Adrenal gland (tissue), 12 donors: ENCODE measurements around the gene DCAF15. TPM values are rescaled to one million over a fixed set of nuclear protein-coding genes. Genes with fewer than 3 reads are reported as not detected.

Experiments used
- DNase-seq, 7 donors: peaks; one replicate each; pipeline ENCODE4 v3.0.0-alpha.2; 2019 to 2020
- H3K27ac ChIP-seq, 5 donors: fragments of 200-600 bp; sonication (generic) in 4 of 5; 1 replicate in 3 of 5; 2 replicates in 2 of 5; pipeline versions ENCODE4 v1.5.1 to v1.8.0; 2016 to 2020; ENCODE audit warnings: mild to moderate bottlenecking in 1 of 5
- H3K27me3 ChIP-seq: fragments of 200-600 bp; 2 replicates; pipeline ENCODE4 v1.8.0; 2021
- H3K36me3 ChIP-seq, 2 donors: fragments of 200-600 bp; replicated peaks in 1 of 2; 1 replicate in 1 of 2; 2 replicates in 1 of 2; pipeline versions ENCODE4 v1.5.1 to v1.8.0; 2018 to 2022
- H3K4me1 ChIP-seq, 2 donors: fragments of 200-600 bp; replicated peaks in 1 of 2; 1 replicate in 1 of 2; 2 replicates in 1 of 2; pipeline versions ENCODE4 v1.5.1 to v1.8.0; 2018 to 2021
- H3K4me3 ChIP-seq, 4 donors: fragments of 200-600 bp; sonication (generic) in 3 of 4; one replicate each; pipeline ENCODE4 v1.5.1; 2016 to 2018
- H3K9me3 ChIP-seq, 3 donors: fragments of 200-600 bp; sonication (generic) in 1 of 3; replicated peaks in 1 of 3; 1 replicate in 2 of 3; 2 replicates in 1 of 3; pipeline versions ENCODE4 v1.5.1 to v1.8.0; 2016 to 2021
- CTCF ChIP-seq, 6 experiments: fragments of 450-650 bp in 4 of 6; fragments of 200-600 bp in 2 of 6; sonication (generic) in 1 of 6; IDR thresholded peaks; 1 replicate in 5 of 6; 2 replicates in 1 of 6; pipeline versions ENCODE4 v1.5.1 to v1.8.0; 2016 to 2021; ENCODE audit warnings: antibody characterized with exemption in 6 of 6, mild to moderate bottlenecking in 2 of 6, moderate library complexity in 1 of 6
- POLR2A ChIP-seq, 2 donors: fragments of 450-650 bp; IDR thresholded peaks; one replicate each; pipeline ENCODE4 v1.6.1; 2017; ENCODE audit warnings: antibody characterized with exemption in 2 of 2, mild to moderate bottlenecking in 2 of 2, moderate library complexity in 1 of 2
- WGBS, 4 donors: extraction: QIAGEN DNeasy Blood & Tissue Kit in 2 of 4; methylation state at CpG; one replicate each; pipeline versions ENCODE4 v1.1.5 to v1.1.7; 2013 to 2017; 5-methylcytosine and 5-hydroxymethylcytosine counted together
- intact Hi-C, 2 donors: fragments of 100-400 bp; cut with DNase I; formaldehyde crosslinking; loops; one replicate each; pipeline versions ENCODE4 v1.14.1 to v1.15.0; 2022 to 2023
- polyA plus RNA-seq, 3 donors: library from polyadenylated mRNA; stranded (reverse); fragments of 200-250 nt in 2 of 3; fragments of 350-450 nt in 1 of 3; fragmentation: Illumina TruSeq in 1 of 3; extraction: RNeasy Lipid Tissue Mini Kit (QIAGEN cat#74804) in 1 of 3; gene quantifications; one replicate each; pipeline ENCODE4 v1.2.3, GENCODE V29; 2013 to 2014
- total RNA-seq, 9 donors: library from RNA; depleted of rRNA in 4 of 9; stranded (reverse); fragments of >200 nt in 4 of 9; fragments of 120-200 nt in 1 of 9; fragmentation: NEBNext Ultra II Directional in 1 of 9; extraction: Animal tissue kit (Norgen Biotek cat#: 25700) in 1 of 9; gene quantifications; one replicate each; pipeline versions ENCODE4 v1.1.0 to v1.2.4, GENCODE V29; 2013 to 2023
- donor health status: healthy with polysubstance abuse.
- donor health status: Bipolar disorder and iron deficiency.
- donor health status: DM: yes; HTN: yes; CAD: no.
- donor health status: DM: no; HTN: no; CAD: no.
- donor health status: DM: no; HTN: no; CAD: no.
- donor health status: DM: yes; HTN: yes; CAD: no.

DCAF15 gene
- total and polyA plus RNA-seq, 12 donors: 6.7 to 147 (median 13.5) TPM

GRCh38 chr19:13980340-13980739, 28.0 kb downstream of the DCAF15 start:
- Histone ChIP-seq H3K36me3 (peaks cover 0 to under 1% of the 10 kb centered on the region in 2 donors), H3K4me3 (no peak overlapping the region), H3K9me3 (no peaks in the 10 kb centered on the region), H3K27me3 (no peaks in the 10 kb centered on the region), H3K4me1 (peaks cover 9% of the 10 kb centered on the region in 2 donors), H3K27ac (no peak overlapping the region)
- intact Hi-C loops: no loop called here
- TF ChIP-seq POLR2A (IDR thresholded peaks at IDR 0.05): no peak
- no peak for TF ChIP-seq CTCF (IDR thresholded peaks at IDR 0.05)
- no peak for DNase-seq
- WGBS, 4 donors: 84 to 97% (median 91%) methylated on average over 4 to 15 of the region's 15 CpGs

GRCh38 chr19:13981021-13981420, 28.7 kb downstream of the DCAF15 start:
- intact Hi-C loops: no loop called here
- Histone ChIP-seq H3K27ac (no peak overlapping the region), H3K36me3 (no peaks in the 10 kb centered on the region), H3K27me3 (no peaks in the 10 kb centered on the region), H3K4me3 (no peak overlapping the region), H3K9me3 (no peaks in the 10 kb centered on the region), H3K4me1 (peaks cover 9 to 14% of the 10 kb centered on the region in 2 donors)
- WGBS, 4 donors: 95 to 100% (median 96%) methylated on average over 3 to 5 of the region's 5 CpGs
- no peak for DNase-seq
- TF ChIP-seq POLR2A (IDR thresholded peaks at IDR 0.05) (no peak), CTCF (IDR thresholded peaks at IDR 0.05) (no peak)

- Histone ChIP-seq H3K27me3 (no peaks in the 10 kb centered on the region), H3K36me3 (no peaks in the 10 kb centered on the region), H3K9me3 (no peaks in the 10 kb centered on the region), H3K4me3 (no peak overlapping the region), H3K27ac (no peak overlapping the region), H3K4me1 (peaks cover 9 to 17% of the 10 kb centered on the region in 2 donors)
- no peak for TF ChIP-seq POLR2A (IDR thresholded peaks at IDR 0.05)
- no peak for TF ChIP-seq CTCF (IDR thresholded peaks at IDR 0.05)
- no peak for DNase-seq
- intact Hi-C loops: no loop called here
- WGBS, 4 donors: 82 to 87% (median 86%) methylated on average over 7 to 9 of the region's 9 CpGs
Measured at GRCh38 chr19:13981467-13981866, 29.2 kb downstream of the DCAF15 start.

- no peaks in the 10 kb centered on the region for H3K36me3 ChIP-seq
- H3K9me3 ChIP-seq: no peaks in the 10 kb centered on the region
- intact Hi-C loops: no loop called here
- DNase-seq: no peak
- WGBS, 4 donors: 90 to 95% (median 93%) methylated on average over 5 to 17 of the region's 17 CpGs
- TF ChIP-seq POLR2A (IDR thresholded peaks at IDR 0.05) (no peak), CTCF (IDR thresholded peaks at IDR 0.05) (no peak)
- no peak overlapping the region for H3K4me3 ChIP-seq
- peaks cover 13 to 22% of the 10 kb centered on the region in 2 donors for H3K4me1 ChIP-seq
- no peak overlapping the region for H3K27ac ChIP-seq
- no peaks in the 10 kb centered on the region for H3K27me3 ChIP-seq
Measured at GRCh38 chr19:13981988-13982501, 29.7 kb downstream of the DCAF15 start.
